ENCODE data around the gene CNTN1. TPM values are rescaled to one million over a fixed set of nuclear protein-coding genes. Genes with fewer than 3 reads are reported as not detected.
A peak's percentile ranks its signal among the peaks of the same experiment; 100 is the strongest.

Gene CNTN1
- total RNA-seq, 1 donor, result 0.54 TPM

GRCh38 chr12:40834321-40834720 lies 142.1 kb downstream of the CNTN1 start:
- no peak for DNase-seq (ENCODE audit: low read depth in 2 of 3, low spot score in 2 of 3)

- DNase-seq (ENCODE audit: low read depth in 2 of 3, low spot score in 2 of 3), result no peak
Measured at GRCh38 chr12:40837891-40838429, 145.7 kb downstream of the CNTN1 start.

GRCh38 chr12:40843495-40843894 lies 151.3 kb downstream of the CNTN1 start:
- no peak for DNase-seq (ENCODE audit: low read depth in 2 of 3, low spot score in 2 of 3)

- DNase-seq (ENCODE audit: low read depth in 2 of 3, low spot score in 2 of 3), result no peak
Measured at GRCh38 chr12:40853221-40853620, 161.0 kb downstream of the CNTN1 start.

- no peak for DNase-seq (ENCODE audit: low read depth in 2 of 3, low spot score in 2 of 3)
Measured at GRCh38 chr12:40854604-40855003, 162.4 kb downstream of the CNTN1 start.

- DNase-seq (ENCODE audit: low read depth in 2 of 3, low spot score in 2 of 3), result no peak
Measured at GRCh38 chr12:40864891-40865290, 172.7 kb downstream of the CNTN1 start.

GRCh38 chr12:40870981-40871380 lies 178.7 kb downstream of the CNTN1 start:
- no peak for DNase-seq (ENCODE audit: low read depth in 2 of 3, low spot score in 2 of 3)

GRCh38 chr12:40874868-40875267 lies 182.6 kb downstream of the CNTN1 start:
- no peak for DNase-seq (ENCODE audit: low read depth in 2 of 3, low spot score in 2 of 3)

- no peak for DNase-seq (ENCODE audit: low read depth in 2 of 3, low spot score in 2 of 3)
Measured at GRCh38 chr12:40889329-40889728, 197.1 kb downstream of the CNTN1 start.

GRCh38 chr12:40892528-40892927 lies 200.3 kb downstream of the CNTN1 start:
- DNase-seq (ENCODE audit: low read depth in 2 of 3, low spot score in 2 of 3), result no peak

GRCh38 chr12:40898505-40898904 lies 206.3 kb downstream of the CNTN1 start:
- DNase-seq (ENCODE audit: low read depth in 2 of 3, low spot score in 2 of 3), result no peak

GRCh38 chr12:40903040-40903439 lies 210.8 kb downstream of the CNTN1 start:
- no peak for DNase-seq (ENCODE audit: low read depth in 2 of 3, low spot score in 2 of 3)

GRCh38 chr12:40907115-40907527 lies 214.9 kb downstream of the CNTN1 start:
- DNase-seq (ENCODE audit: low read depth in 2 of 3, low spot score in 2 of 3), result no peak

- no peak for DNase-seq (ENCODE audit: low read depth in 2 of 3, low spot score in 2 of 3)
Measured at GRCh38 chr12:40911676-40912075, 219.4 kb downstream of the CNTN1 start.

GRCh38 chr12:40915172-40915571 lies 222.9 kb downstream of the CNTN1 start:
- no peak for DNase-seq (ENCODE audit: low read depth in 2 of 3, low spot score in 2 of 3)

GRCh38 chr12:40917561-40917960 lies 225.3 kb downstream of the CNTN1 start:
- DNase-seq (ENCODE audit: low read depth in 2 of 3, low spot score in 2 of 3), result no peak

GRCh38 chr12:40921563-40922163 lies 229.4 kb downstream of the CNTN1 start:
- DNase-seq (ENCODE audit: low read depth in 2 of 3, low spot score in 2 of 3), result peak in 2 of 3 donors; percentile 5 to 53

GRCh38 chr12:40937891-40938290 lies 245.7 kb downstream of the CNTN1 start:
- DNase-seq (ENCODE audit: low read depth in 2 of 3, low spot score in 2 of 3), result no peak

- DNase-seq (ENCODE audit: low read depth in 2 of 3, low spot score in 2 of 3), result no peak
Measured at GRCh38 chr12:40942326-40942725, 250.1 kb downstream of the CNTN1 start.

GRCh38 chr12:40945772-40946171 lies 253.5 kb downstream of the CNTN1 start:
- no peak for DNase-seq (ENCODE audit: low read depth in 2 of 3, low spot score in 2 of 3)

- DNase-seq (ENCODE audit: low read depth in 2 of 3, low spot score in 2 of 3), result peak in 2 of 3 donors; percentile 11 to 54
Measured at GRCh38 chr12:40946612-40947194, 254.5 kb downstream of the CNTN1 start.

GRCh38 chr12:40947797-40948196 lies 255.6 kb downstream of the CNTN1 start:
- no peak for DNase-seq (ENCODE audit: low read depth in 2 of 3, low spot score in 2 of 3)

All from hematopoietic multipotent progenitor cell (in vitro differentiated cells).